Measurements from ENCODE around the gene MGLL. TPM values are rescaled to one million over a fixed set of nuclear protein-coding genes. Genes with fewer than 3 reads are reported as not detected.

MGLL gene
- total RNA-seq, 4 donors from 2014 or later = 36.7 to 146 (median 73.5) TPM

DNA sequence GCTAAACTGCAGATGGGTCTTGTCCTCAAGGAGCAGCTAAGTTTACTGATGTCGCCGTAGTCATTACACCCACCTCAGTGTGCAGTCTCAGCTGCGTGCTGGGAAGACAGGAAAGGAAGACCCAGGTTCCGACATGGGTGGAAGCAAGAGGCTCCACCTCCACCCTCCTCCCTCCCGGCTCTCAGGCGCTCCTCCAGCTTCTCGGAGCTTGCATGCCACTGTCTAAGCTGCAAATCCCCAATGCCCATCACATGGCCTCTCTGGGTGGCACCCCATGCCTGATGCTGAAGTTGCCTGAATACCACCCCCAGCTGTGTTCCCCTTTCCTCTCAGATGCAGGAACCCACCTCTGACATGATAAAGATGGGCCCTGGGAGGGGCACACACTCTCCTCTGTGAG is 58.5 kb downstream of the MGLL start:
- TF ChIP-seq, protein P1, sequence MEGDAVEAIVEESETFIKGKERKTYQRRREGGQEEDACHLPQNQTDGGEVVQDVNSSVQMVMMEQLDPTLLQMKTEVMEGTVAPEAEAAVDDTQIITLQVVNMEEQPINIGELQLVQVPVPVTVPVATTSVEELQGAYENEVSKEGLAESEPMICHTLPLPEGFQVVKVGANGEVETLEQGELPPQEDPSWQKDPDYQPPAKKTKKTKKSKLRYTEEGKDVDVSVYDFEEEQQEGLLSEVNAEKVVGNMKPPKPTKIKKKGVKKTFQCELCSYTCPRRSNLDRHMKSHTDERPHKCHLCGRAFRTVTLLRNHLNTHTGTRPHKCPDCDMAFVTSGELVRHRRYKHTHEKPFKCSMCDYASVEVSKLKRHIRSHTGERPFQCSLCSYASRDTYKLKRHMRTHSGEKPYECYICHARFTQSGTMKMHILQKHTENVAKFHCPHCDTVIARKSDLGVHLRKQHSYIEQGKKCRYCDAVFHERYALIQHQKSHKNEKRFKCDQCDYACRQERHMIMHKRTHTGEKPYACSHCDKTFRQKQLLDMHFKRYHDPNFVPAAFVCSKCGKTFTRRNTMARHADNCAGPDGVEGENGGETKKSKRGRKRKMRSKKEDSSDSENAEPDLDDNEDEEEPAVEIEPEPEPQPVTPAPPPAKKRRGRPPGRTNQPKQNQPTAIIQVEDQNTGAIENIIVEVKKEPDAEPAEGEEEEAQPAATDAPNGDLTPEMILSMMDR (IDR thresholded peaks at IDR 0.05) = no peak
- no peak for TF ChIP-seq POLR2A (IDR thresholded peaks at IDR 0.05)
- Histone ChIP-seq H3K36me3 (peaks cover 0 to 45% (median 0%) of the 10 kb centered on the region in 3 donors), H3K4me1 (peaks cover 9 to 52% (median 11%) of the 10 kb centered on the region in 3 donors), H3K9me3 (peaks cover 0 to 17% (median 6%) of the 10 kb centered on the region in 3 donors), H3K27me3 (no peaks in the 10 kb centered on the region), H3K27ac (peak overlapping the region in 1 of 4 donors; percentile 34), H3K4me3 (no peak overlapping the region)
- intact Hi-C loops (cut with DNase I) = no loop called here
- WGBS, 2 donors = 69% methylated on average over 7 of the region's 7 CpGs; no CpG with 5 or more reads in 1 of the 2 donors
- no peak for DNase-seq

DNA sequence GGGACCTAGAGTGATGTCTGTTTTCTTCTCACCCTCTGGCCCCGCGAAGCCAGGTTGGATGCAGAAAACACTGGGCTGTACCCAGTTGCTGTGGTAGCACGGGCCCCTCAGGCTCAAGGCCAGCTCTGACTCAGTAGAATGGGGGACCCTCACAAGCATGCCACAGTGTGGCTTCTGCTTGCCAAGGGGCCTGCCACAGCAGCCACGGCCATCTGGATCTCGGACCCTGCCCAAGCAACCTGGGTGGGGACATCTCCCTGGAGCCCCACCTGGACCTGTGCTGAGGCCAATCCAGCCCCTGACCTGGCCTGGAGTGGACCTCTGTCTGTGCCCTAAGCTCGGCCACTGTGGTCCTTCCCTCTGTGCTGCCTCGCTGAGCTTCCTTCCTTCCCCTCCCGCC is 59.0 kb downstream of the MGLL start:
- intact Hi-C loops (cut with DNase I) = no loop called here
- 73 to 84% methylated on average over 4 to 5 of the region's 8 CpGs for WGBS, 2 donors

GRCh38 chr3:127762787-127763105 is 59.6 kb downstream of the MGLL start:
- peaks cover 9 to 43% (median 9%) of the 10 kb centered on the region in 3 donors for H3K4me1 ChIP-seq
- DNase-seq = no peak
- no peaks in the 10 kb centered on the region for H3K27me3 ChIP-seq
- peaks cover 0 to 6% (median 0%) of the 10 kb centered on the region in 3 donors for H3K9me3 ChIP-seq
- intact Hi-C loops (cut with DNase I) = no loop called here
- WGBS, 2 donors = no CpG with 5 or more reads among the region's 1 CpG
- TF ChIP-seq, protein P1 (IDR thresholded peaks at IDR 0.05) = no peak
- no peak overlapping the region for H3K4me3 ChIP-seq
- H3K27ac ChIP-seq = peak overlapping the region in 2 of 4 donors; percentile 45 to 54
- H3K36me3 ChIP-seq = peaks cover 0 to 45% (median 0%) of the 10 kb centered on the region in 3 donors

More for the DNA sequence above, 59.0 kb downstream of the MGLL start:
- peaks cover 0 to 12% (median 3%) of the 10 kb centered on the region in 3 donors for H3K9me3 ChIP-seq
- no peak for DNase-seq
- no peak for TF ChIP-seq POLR2A (IDR thresholded peaks at IDR 0.05)
- TF ChIP-seq, protein P1 (IDR thresholded peaks at IDR 0.05) = no peak
- peaks cover 9 to 47% (median 9%) of the 10 kb centered on the region in 3 donors for H3K4me1 ChIP-seq
- H3K27ac ChIP-seq = peak overlapping the region in 1 of 4 donors; percentile 34
- H3K27me3 ChIP-seq = no peaks in the 10 kb centered on the region
- H3K4me3 ChIP-seq = no peak overlapping the region
- peaks cover 0 to 45% (median 0%) of the 10 kb centered on the region in 3 donors for H3K36me3 ChIP-seq

- no peak for DNase-seq
- Histone ChIP-seq H3K27ac (peak overlapping the region in 3 of 4 donors; percentile 45 to 54 (median 47)), H3K4me1 (peaks cover 9 to 43% (median 9%) of the 10 kb centered on the region in 3 donors), H3K9me3 (peaks cover 0 to under 1% (median 0%) of the 10 kb centered on the region in 3 donors), H3K27me3 (no peaks in the 10 kb centered on the region), H3K36me3 (peaks cover 0 to 45% (median 0%) of the 10 kb centered on the region in 3 donors), H3K4me3 (peak overlapping the region in 1 of 4 donors; percentile 40)
- 35 to 46% methylated on average over 15 of the region's 15 CpGs for WGBS, 2 donors
- intact Hi-C loops (cut with DNase I) = no loop called here
- TF ChIP-seq POLR2A (IDR thresholded peaks at IDR 0.05) = no peak
- TF ChIP-seq, protein P1 (IDR thresholded peaks at IDR 0.05) = no peak
Measured at GRCh38 chr3:127762077-127762786, 60.1 kb downstream of the MGLL start.

DNA sequence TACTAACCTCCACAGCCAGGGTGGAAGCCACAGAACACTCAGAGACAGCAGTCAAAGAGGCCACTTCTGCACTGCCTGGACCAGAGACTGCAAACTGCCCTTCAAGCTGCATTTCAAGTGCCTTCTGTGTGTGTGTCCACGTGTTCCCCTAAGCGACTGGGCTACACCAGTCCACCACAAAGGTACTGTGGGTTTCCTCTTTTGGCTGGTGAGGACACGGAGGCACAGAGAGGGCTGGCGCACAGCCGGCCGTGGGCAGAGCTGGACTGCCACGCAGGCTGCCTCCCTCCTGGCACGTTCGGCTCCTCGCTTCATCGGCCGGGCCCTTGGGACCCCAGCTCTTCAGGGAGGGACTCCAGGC is 60.9 kb downstream of the MGLL start:
- peaks cover 9 to 43% (median 9%) of the 10 kb centered on the region in 3 donors for H3K4me1 ChIP-seq
- no peak for DNase-seq
- H3K9me3 ChIP-seq = no peaks in the 10 kb centered on the region
- peak overlapping the region in 3 of 4 donors; percentile 45 to 54 (median 47) for H3K27ac ChIP-seq
- no peaks in the 10 kb centered on the region for H3K27me3 ChIP-seq
- intact Hi-C loops (cut with DNase I) = no loop called here
- H3K36me3 ChIP-seq = peaks cover 0 to 41% (median 0%) of the 10 kb centered on the region in 3 donors
- H3K4me3 ChIP-seq = peak overlapping the region in 1 of 4 donors; percentile 40
- WGBS, 2 donors = 47 to 75% methylated on average over 2 to 11 of the region's 12 CpGs
- TF ChIP-seq POLR2A (IDR thresholded peaks at IDR 0.05) = peak in 1 of 4 donors; percentile 38
- TF ChIP-seq, protein P1 (IDR thresholded peaks at IDR 0.05) = peak in 1 of 6 experiments; percentile 9

All from esophagus squamous epithelium (tissue), 5 donors.